ELR (cell line): ENCODE results near the gene ELF4.

Source experiments
- DNase-seq: peaks from one replicate; pipeline ENCODE4 v3.0.0-alpha.2; 2015; ENCODE audit warnings: low read depth

Gene ELF4

GRCh38 chrX:130114141-130114588 lies 3.9 kb upstream of the ELF4 start:
- DNase-seq, result peak; percentile 76

GRCh38 chrX:130111220-130112154 lies 1.2 kb upstream of the ELF4 start:
- DNase-seq, result peak; percentile 42

DNA sequence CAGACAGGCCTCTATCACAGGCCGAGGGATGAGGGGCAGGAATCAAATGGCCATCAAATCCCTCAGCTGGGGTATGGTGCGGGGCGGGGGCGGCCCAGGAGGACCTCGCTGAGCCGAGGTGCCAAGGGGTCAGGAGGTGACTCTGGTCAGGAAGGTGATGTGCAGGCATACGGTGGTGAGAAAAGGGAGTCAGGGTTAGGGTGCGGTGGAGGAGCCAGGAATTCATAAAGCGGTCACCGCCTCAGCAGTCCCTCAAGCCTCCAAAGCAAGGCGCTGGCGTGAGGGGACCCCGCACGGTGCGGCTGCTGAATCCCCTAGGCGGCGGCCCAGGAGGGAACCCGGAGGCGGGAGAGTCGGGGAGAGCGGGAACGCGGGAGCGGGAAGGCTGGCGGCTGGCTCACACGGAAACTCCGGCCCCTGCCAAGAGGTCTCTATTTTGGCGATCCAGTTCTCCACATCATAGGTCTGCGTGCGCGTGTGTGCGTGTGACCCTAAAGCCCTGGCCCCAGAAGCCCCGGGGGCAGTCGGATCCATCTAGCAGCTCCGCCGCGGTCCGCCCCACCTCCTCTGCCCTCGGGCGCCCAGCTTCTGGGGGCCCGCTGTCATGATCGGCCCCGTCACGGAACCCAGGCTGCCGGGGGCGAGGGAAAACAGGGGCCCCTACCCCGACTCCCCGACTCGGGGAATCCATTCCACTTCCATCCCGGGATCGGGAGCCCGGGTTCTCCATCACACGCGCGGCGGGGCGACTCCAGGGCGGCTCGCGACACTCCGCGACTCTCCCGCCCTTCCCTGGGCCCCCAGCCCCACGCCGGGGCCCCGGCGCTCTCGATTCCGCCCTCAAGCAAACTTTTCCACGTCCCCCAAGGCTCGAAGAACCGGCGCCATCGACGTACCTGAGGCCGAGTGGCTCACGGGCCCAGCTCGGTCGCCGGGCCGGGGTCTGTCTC lies 593 bp downstream of the ELF4 start:
- DNase-seq, result peak; percentile 62

DNA sequence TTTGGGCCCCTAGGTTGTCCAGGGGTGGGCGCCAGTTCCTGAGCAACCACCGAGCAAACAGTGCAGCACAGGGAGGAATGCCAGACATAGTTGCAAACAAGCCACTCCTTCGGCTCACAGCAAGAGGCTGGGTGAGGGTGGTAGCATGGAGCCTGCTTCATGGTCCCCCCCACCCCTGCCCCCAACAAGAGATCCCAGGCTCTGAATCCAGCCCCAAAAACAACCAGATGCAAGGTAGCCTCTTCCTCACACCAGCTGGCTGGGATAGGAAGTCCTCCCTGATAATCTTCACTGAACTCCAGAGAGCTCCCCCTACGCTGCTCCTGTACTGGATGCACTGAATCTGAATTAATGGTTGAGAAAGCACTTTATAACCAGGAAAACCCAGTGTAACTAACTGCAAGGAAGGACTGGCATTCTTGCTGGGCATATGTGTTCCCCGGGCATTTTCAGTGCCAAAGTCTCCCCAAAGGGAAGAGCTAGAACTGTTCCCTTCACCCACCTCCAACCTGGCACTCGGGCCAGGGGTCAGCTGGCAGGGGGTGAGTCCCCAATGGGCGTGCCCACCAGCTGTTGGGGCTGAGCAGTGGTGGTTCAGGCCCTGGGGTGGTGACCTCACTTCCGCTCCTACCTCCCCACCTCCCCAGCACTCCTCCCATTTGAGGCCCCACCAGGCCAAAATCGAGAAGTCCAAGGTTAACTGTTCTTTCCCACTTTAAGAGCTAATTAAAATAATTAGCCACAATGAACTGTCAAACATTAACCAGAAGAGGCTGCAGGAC lies 1.5 kb downstream of the ELF4 start:
- DNase-seq, result peak; percentile 60

DNA sequence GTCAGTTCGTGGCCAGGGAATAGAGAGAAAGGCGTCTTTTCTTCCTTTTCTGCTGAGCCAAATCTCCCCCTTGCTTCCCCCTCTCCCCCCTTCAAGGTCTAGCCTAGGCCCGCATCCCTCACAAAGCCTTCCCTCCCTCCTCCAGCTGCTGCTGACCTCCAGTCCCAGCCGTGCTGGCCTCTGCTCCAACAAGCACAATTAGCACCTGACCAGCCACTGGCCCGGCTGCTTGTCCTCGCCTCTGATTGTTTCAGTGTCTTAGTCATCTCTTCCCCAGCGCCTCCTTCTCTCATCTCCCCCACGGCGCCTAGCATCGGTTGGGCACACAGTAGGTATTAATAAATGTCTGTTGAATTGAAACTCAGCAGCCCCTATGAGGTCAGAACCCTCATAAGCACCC lies 4.2 kb downstream of the ELF4 start:
- DNase-seq, result no peak

GRCh38 chrX:130105244-130105643 lies 5.1 kb downstream of the ELF4 start:
- no peak for DNase-seq

DNA sequence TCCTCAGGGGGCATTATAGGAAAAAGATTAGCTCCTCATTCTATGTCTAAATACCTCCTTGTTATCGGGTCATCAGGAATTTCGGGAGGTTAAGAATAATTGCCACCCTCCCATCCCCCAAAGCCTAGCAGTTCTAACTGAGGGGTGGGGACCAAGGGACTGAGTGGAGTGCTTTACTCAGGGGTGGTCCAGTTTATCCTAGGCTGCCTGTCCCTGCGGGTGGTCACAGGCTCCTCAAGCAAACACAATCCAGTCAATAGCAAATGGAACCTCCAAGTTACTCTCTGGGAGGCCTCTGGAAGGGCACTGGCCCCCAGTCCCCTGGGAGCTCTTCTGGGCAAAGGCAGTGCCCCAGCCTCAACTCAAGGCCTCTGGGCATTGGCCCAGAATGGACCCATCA lies 6.7 kb downstream of the ELF4 start:
- DNase-seq, result no peak

- no peak for DNase-seq
Measured at GRCh38 chrX:130100180-130100579, 10.1 kb downstream of the ELF4 start.

DNA sequence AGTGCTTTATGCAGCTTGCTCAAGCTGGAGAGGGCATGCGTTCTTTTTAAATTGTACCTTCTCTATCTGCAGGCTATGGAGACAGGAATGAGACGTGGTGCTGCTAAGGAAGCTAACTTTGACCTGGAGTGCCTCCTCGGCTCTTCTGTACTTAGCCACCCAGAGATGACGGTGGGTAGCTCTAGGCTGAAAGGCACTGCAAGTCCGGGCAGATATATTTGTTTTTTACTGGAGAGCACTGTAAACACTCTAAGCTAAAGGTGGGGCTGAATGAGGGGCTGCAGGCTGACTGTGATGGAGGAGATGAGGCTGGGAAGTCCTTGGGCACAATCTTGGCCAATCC lies 12.1 kb downstream of the ELF4 start:
- DNase-seq, result no peak

- DNase-seq, result no peak
Measured at GRCh38 chrX:130097507-130098209, 12.6 kb downstream of the ELF4 start.

- no peak for DNase-seq
Measured at GRCh38 chrX:130095249-130096030, 14.9 kb downstream of the ELF4 start.

DNA sequence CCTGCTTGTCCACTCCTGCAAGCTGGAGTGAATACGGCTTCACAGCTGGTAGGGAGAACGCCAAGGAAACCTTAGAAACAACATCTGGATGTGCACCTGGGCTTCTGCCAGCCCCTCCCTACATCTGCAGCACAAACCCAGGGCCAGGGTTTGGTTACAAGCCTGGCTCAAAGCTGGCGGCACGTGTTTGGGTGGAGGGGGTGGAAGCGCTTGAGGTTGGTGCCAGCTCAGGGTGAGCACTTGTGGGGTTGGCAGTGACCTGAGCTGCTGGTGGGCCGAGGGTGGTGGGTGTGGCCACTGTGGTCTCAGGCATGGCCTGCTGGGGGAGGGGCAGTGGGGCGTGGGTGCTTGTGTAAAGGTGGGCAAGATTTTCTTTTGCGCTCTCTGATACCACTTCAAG lies 15.6 kb downstream of the ELF4 start:
- DNase-seq, result no peak

DNA sequence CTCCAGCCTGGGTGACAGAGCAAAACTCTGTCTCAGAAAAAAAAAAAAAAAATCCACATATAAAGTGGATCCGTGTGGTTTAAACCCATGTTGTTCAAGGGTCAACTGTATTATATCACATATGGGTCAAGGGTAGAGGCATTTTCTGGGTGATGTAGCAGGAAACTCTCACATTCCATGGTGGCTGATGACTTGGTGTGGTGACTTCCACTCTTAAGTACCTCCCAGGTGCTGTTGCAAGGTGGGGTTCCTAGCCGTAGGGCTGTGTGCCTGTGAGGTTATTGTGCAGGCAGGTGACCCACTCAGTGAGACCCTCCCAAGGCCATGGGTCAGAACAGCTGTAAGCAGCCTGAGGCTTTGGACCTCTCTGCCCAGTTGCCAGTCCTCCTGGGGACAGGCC lies 17.0 kb downstream of the ELF4 start:
- DNase-seq, result no peak

GRCh38 chrX:130091980-130092522 lies 18.2 kb downstream of the ELF4 start:
- no peak for DNase-seq

- DNase-seq, result no peak
Measured at GRCh38 chrX:130090364-130090763, 19.9 kb downstream of the ELF4 start.

DNA sequence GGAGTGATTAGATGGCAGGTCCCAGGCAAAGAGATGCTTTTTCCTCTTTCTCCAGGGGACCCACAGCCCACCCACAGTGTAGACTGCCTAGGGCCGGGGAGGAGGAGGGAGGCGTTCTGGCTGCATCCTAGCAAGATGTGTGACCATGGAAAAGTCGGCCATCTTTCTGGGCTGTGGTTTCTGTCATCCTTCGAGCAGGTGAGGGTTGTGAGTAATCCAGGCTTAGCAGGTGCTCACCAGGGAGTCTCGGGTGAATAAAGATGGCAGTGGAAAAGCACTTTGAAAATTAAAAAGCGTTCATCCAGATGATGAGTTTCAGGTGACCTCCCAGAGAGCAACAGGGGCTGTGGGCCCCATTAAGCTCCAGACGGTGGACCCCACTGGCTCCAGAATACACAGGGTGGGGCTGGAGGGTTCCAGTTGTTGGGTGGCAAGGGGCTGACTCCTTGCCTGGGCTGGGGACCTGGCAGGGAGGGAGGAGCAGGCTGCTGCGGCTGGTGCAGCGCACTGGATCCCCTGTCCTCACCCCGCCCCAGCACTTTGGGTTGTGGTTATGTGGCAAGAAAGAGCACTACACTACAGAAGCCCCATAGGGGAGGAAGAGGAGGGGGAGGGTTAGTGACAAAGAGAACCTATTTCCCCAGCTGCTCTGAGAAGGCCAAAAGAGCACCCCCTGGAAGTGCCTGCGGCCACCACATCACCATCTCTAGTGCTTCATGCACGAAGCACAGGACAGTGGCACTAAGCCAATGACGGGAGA lies 23.7 kb downstream of the ELF4 start:
- DNase-seq, result no peak

DNA sequence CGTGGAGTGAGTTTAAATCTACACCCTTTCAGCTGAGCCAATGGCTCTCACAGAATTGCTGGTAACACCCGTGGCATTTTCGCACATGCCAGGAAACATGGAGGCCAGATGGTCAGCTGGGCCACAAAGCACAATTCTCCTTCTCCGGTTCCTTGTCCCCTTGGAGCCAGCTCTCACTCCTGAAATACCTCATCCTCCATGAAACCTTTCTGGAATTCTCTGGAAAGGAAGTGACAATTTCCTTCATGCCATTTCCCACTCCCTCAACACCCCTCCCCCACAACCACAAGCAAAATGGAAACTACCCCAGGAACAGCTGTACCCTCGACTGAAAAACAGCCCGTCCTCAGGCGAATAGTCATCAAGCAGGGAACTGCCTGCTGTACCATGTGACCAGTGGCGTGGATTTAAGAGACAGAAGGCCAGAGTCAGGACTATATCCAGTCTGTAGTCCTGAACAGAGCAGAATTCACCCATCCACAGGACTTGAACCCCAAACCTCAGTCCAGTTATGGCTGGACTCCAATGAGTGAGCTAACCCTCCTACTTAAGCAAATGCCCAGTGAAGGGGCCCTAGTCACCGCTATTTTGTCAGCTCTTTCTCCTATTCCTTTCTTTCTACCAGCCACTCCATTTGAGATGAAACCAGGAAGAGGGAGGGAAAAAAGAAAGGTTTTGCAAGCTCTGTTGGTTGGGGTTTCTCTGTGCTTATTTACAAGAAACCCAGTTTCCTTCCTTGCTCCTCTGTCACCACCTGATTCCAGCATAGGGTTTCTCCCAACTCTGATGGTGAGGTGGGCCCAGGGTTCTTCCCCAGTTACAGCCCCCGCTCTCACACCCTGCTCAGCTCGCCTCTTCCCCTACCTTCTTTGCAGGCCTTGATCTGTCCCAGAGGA lies 24.5 kb downstream of the ELF4 start:
- no peak for DNase-seq

DNA sequence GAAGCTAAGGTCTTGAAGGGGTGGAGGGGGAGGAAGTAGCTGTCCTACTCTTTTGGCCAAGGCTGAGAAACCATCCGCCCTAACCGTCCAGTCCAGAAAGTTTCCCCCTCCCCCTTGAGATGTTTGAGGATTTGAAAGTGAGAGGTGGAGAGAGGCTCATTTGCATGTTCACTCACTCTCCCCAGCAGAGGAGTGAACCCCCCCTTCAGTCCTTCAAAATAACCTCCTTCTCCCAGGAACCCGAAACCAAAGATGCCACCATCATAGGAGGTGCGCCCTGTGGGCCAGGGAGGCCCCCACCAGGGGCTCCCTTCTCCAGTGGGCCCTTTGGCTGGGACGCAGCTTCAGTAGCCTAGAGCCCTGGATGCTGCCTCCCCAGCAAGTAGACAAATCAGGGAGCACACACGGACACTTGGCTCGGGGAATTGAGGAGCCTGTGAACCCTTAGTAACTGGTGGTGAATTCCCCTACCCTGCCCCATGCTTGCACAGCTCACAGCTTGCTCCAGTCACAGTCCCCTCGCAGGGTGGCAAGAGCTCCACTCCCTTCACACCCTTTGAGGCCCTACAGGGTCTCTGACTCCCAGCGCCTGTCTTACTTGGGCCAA lies 25.6 kb downstream of the ELF4 start:
- DNase-seq, result no peak
